ENCODE data around the gene ATP1B1.
"Not testable (repeated sequence)": the region's sequence is repeated elsewhere in the genome, so short reads cannot be mapped to it uniquely, and the experiment has no call there.

Gene ATP1B1

GRCh38 chr1:169175461-169175860 lies 69.0 kb downstream of the ATP1B1 start:
- POLR2A ChIA-PET, result no interaction called here
- TF ChIP-seq ZBTB20 (tag by site-specific recombination; IDR thresholded peaks at IDR 0.05), result no peak
- no peak for TF ChIP-seq ZNF416 (tag by site-specific recombination; IDR thresholded peaks at IDR 0.05)
- no peak for TF ChIP-seq ZNF132 (tag by site-specific recombination; IDR thresholded peaks at IDR 0.05; ENCODE audit: borderline replicate concordance)
- TF ChIP-seq ZNF366 (tag by site-specific recombination; conservative IDR thresholded peaks at IDR 0.05), result no peak
- TF ChIP-seq SP3 (tag by site-specific recombination; IDR thresholded peaks at IDR 0.05), result no peak
- TF ChIP-seq, protein P1, sequence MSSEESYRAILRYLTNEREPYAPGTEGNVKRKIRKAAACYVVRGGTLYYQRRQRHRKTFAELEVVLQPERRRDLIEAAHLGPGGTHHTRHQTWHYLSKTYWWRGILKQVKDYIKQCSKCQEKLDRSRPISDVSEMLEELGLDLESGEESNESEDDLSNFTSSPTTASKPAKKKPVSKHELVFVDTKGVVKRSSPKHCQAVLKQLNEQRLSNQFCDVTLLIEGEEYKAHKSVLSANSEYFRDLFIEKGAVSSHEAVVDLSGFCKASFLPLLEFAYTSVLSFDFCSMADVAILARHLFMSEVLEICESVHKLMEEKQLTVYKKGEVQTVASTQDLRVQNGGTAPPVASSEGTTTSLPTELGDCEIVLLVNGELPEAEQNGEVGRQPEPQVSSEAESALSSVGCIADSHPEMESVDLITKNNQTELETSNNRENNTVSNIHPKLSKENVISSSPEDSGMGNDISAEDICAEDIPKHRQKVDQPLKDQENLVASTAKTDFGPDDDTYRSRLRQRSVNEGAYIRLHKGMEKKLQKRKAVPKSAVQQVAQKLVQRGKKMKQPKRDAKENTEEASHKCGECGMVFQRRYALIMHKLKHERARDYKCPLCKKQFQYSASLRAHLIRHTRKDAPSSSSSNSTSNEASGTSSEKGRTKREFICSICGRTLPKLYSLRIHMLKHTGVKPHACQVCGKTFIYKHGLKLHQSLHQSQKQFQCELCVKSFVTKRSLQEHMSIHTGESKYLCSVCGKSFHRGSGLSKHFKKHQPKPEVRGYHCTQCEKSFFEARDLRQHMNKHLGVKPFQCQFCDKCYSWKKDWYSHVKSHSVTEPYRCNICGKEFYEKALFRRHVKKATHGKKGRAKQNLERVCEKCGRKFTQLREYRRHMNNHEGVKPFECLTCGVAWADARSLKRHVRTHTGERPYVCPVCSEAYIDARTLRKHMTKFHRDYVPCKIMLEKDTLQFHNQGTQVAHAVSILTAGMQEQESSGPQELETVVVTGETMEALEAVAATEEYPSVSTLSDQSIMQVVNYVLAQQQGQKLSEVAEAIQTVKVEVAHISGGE (tag by site-specific recombination; conservative IDR thresholded peaks at IDR 0.05; ENCODE audit: low read depth), result no peak
- no peak for TF ChIP-seq ZNF112 (tag by site-specific recombination; IDR thresholded peaks at IDR 0.05)
- TF ChIP-seq ZNF157 (tag by site-specific recombination; IDR thresholded peaks at IDR 0.05), result no peak
- TF ChIP-seq, protein P2, sequence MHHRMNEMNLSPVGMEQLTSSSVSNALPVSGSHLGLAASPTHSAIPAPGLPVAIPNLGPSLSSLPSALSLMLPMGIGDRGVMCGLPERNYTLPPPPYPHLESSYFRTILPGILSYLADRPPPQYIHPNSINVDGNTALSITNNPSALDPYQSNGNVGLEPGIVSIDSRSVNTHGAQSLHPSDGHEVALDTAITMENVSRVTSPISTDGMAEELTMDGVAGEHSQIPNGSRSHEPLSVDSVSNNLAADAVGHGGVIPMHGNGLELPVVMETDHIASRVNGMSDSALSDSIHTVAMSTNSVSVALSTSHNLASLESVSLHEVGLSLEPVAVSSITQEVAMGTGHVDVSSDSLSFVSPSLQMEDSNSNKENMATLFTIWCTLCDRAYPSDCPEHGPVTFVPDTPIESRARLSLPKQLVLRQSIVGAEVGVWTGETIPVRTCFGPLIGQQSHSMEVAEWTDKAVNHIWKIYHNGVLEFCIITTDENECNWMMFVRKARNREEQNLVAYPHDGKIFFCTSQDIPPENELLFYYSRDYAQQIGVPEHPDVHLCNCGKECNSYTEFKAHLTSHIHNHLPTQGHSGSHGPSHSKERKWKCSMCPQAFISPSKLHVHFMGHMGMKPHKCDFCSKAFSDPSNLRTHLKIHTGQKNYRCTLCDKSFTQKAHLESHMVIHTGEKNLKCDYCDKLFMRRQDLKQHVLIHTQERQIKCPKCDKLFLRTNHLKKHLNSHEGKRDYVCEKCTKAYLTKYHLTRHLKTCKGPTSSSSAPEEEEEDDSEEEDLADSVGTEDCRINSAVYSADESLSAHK (tag by site-specific recombination; IDR thresholded peaks at IDR 0.05), result no peak
- TF ChIP-seq ZNF214 (tag by site-specific recombination; IDR thresholded peaks at IDR 0.05; ENCODE audit: borderline replicate concordance), result no peak
- no peak overlapping the region for H3K4me3 ChIP-seq (ENCODE audit: low read depth, low read length)
- H3K9me3 ChIP-seq (ENCODE audit: control insufficient read depth, insufficient read depth, low read depth, low read length), result no peaks in the 10 kb centered on the region
- no peaks in the 10 kb centered on the region for H3K36me3 ChIP-seq (ENCODE audit: control insufficient read depth in 2 of 2, insufficient read depth in 1 of 2, low read length in 2 of 2)
- no peaks in the 10 kb centered on the region for H3K4me1 ChIP-seq (ENCODE audit: control insufficient read depth, insufficient read depth, low read length)
- H3K27ac ChIP-seq (ENCODE audit: extremely low read depth, low read depth, low read length), result no peak overlapping the region
- CTCF ChIA-PET, result interaction anchor here (0.9 kb wide), 1 partner anchor 569 kb away, joined by 3 read pairs; no protein-coding TSS in a partner anchor

DNA sequence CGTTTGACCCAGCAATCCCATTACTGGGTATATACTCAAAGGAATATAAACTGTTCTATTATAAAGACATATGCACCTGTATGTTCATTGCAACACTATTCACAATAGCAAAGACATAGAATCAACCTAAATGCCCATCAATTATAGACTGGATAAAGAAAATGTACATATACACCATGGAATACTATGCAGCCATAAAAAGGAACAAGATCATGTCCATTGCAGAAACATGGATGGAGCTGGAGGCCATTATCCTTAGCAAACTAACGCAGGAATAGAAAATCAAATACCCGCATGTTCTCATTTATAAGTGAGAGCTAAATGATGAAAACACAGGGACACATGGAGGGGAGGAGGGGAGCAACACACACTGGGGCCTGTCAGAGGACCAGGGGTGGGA lies 72.9 kb downstream of the ATP1B1 start:
- H3K4me3 ChIP-seq (ENCODE audit: low read depth, low read length); POLR2A ChIA-PET; H3K4me1 ChIP-seq (ENCODE audit: control insufficient read depth, insufficient read depth, low read length); H3K36me3 ChIP-seq (ENCODE audit: control insufficient read depth in 2 of 2, insufficient read depth in 1 of 2, low read length in 2 of 2); H3K27ac ChIP-seq (ENCODE audit: extremely low read depth, low read depth, low read length); H3K9me3 ChIP-seq (ENCODE audit: control insufficient read depth, insufficient read depth, low read depth, low read length): not testable (repeated sequence)
- CTCF ChIA-PET, result interaction anchor here (1.1 kb wide), 1 partner anchor 21 kb away, joined by 3 read pairs; no protein-coding TSS in a partner anchor
- TF ChIP-seq ZNF146 (tag by site-specific recombination; IDR thresholded peaks at IDR 0.05), result peak; percentile 82

GRCh38 chr1:169180174-169180573 lies 73.7 kb downstream of the ATP1B1 start:
- Histone ChIP-seq H3K4me1 (ENCODE audit: control insufficient read depth, insufficient read depth, low read length) (no peaks in the 10 kb centered on the region), H3K36me3 (ENCODE audit: control insufficient read depth in 2 of 2, insufficient read depth in 1 of 2, low read length in 2 of 2) (no peaks in the 10 kb centered on the region), H3K4me3 (ENCODE audit: low read depth, low read length) (no peak overlapping the region), H3K27ac (ENCODE audit: extremely low read depth, low read depth, low read length) (no peak overlapping the region), H3K9me3 (ENCODE audit: control insufficient read depth, insufficient read depth, low read depth, low read length) (no peaks in the 10 kb centered on the region)
- POLR2A ChIA-PET, result no interaction called here
- TF ChIP-seq ZNF16 (tag by site-specific recombination; IDR thresholded peaks at IDR 0.05; ENCODE audit: low read depth), result no peak
- TF ChIP-seq ZNF777 (tag by site-specific recombination; IDR thresholded peaks at IDR 0.05; ENCODE audit: borderline replicate concordance), result no peak
- TF ChIP-seq BCL11A (tag by site-specific recombination; IDR thresholded peaks at IDR 0.05; ENCODE audit: low read depth), result no peak
- no peak for TF ChIP-seq HOXA7 (CRISPR knock-in tag; IDR thresholded peaks at IDR 0.05; ENCODE audit: borderline replicate concordance)
- TF ChIP-seq YY2 (tag by site-specific recombination; IDR thresholded peaks at IDR 0.05), result no peak
- TF ChIP-seq, protein P3, sequence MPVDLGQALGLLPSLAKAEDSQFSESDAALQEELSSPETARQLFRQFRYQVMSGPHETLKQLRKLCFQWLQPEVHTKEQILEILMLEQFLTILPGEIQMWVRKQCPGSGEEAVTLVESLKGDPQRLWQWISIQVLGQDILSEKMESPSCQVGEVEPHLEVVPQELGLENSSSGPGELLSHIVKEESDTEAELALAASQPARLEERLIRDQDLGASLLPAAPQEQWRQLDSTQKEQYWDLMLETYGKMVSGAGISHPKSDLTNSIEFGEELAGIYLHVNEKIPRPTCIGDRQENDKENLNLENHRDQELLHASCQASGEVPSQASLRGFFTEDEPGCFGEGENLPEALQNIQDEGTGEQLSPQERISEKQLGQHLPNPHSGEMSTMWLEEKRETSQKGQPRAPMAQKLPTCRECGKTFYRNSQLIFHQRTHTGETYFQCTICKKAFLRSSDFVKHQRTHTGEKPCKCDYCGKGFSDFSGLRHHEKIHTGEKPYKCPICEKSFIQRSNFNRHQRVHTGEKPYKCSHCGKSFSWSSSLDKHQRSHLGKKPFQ (tag by site-specific recombination; IDR thresholded peaks at IDR 0.05), result no peak
- CTCF ChIA-PET, result interaction anchor here (1.1 kb wide), 1 partner anchor 21 kb away, joined by 3 read pairs; no protein-coding TSS in a partner anchor
